Thoracic aorta (tissue), 2 donors: ENCODE measurements around the gene KIRREL3. TPM values are rescaled to one million over a fixed set of nuclear protein-coding genes. Genes with fewer than 3 reads are reported as not detected.

Source experiments
- ATAC-seq: fragments of 150-250 bp; one replicate; pipeline ENCODE4 v1.8.0; 2017; ENCODE audit warnings: low read depth; ENCODE audit not compliant: insufficient number of reproducible peaks, low FRiP score
- DNase-seq: peaks from one replicate; pipeline ENCODE4 v3.0.0-alpha.2; 2020; ENCODE audit warnings: low spot score
- H3K27ac ChIP-seq, 2 donors: fragments of 200-600 bp; sonication (generic); 1 replicate in 1 of 2; 2 replicates in 1 of 2; pipeline ENCODE4 v1.5.1; 2016; ENCODE audit warnings: mild to moderate bottlenecking in 2 of 2, moderate library complexity in 2 of 2
- H3K27me3 ChIP-seq: fragments of 200-600 bp; sonication (generic); replicated peaks from 2 replicates; pipeline ENCODE4 v1.6.0; 2016; ENCODE audit warnings: mild to moderate bottlenecking; ENCODE audit not compliant: insufficient read depth
- H3K36me3 ChIP-seq: fragments of 200-600 bp; sonication (generic); one replicate; pipeline ENCODE4 v1.5.1; 2016
- H3K4me1 ChIP-seq, 2 donors: fragments of 200-600 bp; sonication (generic); 1 replicate in 1 of 2; 2 replicates in 1 of 2; pipeline versions ENCODE4 v1.5.1 to v1.6.0; 2016; ENCODE audit warnings: low read depth in 2 of 2, mild to moderate bottlenecking in 1 of 2; ENCODE audit not compliant: control insufficient read depth in 1 of 2
- H3K4me3 ChIP-seq: fragments of 200-600 bp; sonication (generic); 2 replicates; pipeline ENCODE4 v1.5.1; 2016; ENCODE audit warnings: mild to moderate bottlenecking
- H3K9me3 ChIP-seq: fragments of 200-600 bp; sonication (generic); 2 replicates; pipeline ENCODE4 v1.5.1; 2016
- CTCF ChIP-seq: fragments of 200-600 bp; sonication (generic); IDR thresholded peaks from one replicate; pipeline ENCODE4 v1.5.1; 2019; ENCODE audit warnings: antibody characterized with exemption
- total RNA-seq, 2 donors: library from RNA; depleted of rRNA; stranded (reverse); fragments of >200 nt; gene quantifications; one replicate each; pipeline versions ENCODE4 v1.1.0 to v1.2.3, GENCODE V29; 2016

KIRREL3 gene
- total RNA-seq, 2 donors from 2014 or later = not detected

DNA sequence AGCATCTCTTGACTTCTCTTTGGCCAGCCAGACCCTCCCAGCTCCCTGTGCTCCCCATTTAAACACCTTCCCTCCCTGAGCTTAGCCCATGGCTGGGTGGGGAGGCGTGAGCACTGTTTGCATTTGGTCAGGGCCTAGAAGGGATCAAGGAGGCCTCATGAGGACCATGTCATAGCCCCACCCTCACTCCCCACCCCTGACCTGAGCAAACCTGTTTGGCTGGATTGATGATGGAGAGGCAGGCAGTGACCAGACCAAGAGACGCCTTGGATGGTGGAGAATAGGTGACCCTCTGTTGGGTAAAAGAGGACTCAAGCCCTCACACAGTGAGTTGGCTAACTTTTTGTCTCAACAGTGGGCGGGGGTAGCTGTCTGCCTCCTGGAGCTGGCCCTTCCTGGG is 595.2 kb downstream of the KIRREL3 start:
- Histone ChIP-seq H3K36me3 (peaks cover 12% of the 10 kb centered on the region), H3K27ac (no peak overlapping the region), H3K4me3 (no peak overlapping the region), H3K9me3 (no peaks in the 10 kb centered on the region), H3K27me3 (no peaks in the 10 kb centered on the region), H3K4me1 (peaks cover under 1 to 2% of the 10 kb centered on the region in 2 donors)
- ATAC-seq = no peak
- no peak for DNase-seq
- TF ChIP-seq CTCF = no peak

- ATAC-seq (no peak), DNase-seq (no peak)
- TF ChIP-seq CTCF = no peak
- H3K27me3 ChIP-seq = no peaks in the 10 kb centered on the region
- peaks cover 12% of the 10 kb centered on the region for H3K36me3 ChIP-seq
- no peaks in the 10 kb centered on the region for H3K4me1 ChIP-seq
- H3K27ac ChIP-seq = no peak overlapping the region
- no peaks in the 10 kb centered on the region for H3K9me3 ChIP-seq
- H3K4me3 ChIP-seq = no peak overlapping the region
Observed at GRCh38 chr11:126404367-126404766, 596.2 kb downstream of the KIRREL3 start.

DNA sequence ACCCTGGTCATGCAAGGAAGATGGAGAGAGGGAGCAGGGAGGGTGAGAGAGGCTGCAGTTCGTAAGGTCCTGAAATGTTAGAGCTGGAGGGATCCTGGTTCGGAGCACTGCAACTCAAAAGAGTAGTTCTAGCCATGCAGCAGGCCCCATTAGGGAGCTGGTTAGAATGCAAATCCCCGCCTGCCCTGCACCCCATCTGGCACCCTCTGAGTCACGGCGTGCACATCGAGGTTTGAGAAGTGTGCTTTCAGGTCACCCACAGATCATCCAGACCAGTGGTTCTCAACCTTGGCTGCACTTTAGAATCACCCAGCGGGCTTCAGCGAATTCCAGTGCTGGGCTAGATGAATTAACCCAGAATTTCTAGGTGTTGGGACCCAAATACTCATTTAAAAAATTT is 596.9 kb downstream of the KIRREL3 start:
- TF ChIP-seq CTCF = no peak
- Histone ChIP-seq H3K27ac (no peak overlapping the region), H3K27me3 (no peaks in the 10 kb centered on the region), H3K4me3 (no peak overlapping the region), H3K36me3 (peaks cover 6% of the 10 kb centered on the region), H3K4me1 (no peaks in the 10 kb centered on the region), H3K9me3 (no peaks in the 10 kb centered on the region)
- DNase-seq = no peak
- no peak for ATAC-seq

- Histone ChIP-seq H3K36me3 (peaks cover 3% of the 10 kb centered on the region), H3K4me1 (no peaks in the 10 kb centered on the region), H3K27me3 (no peaks in the 10 kb centered on the region), H3K4me3 (no peak overlapping the region), H3K27ac (no peak overlapping the region), H3K9me3 (no peaks in the 10 kb centered on the region)
- no peak for ATAC-seq
- no peak for TF ChIP-seq CTCF
- DNase-seq = no peak
Observed at GRCh38 chr11:126403022-126403581, 597.5 kb downstream of the KIRREL3 start.

- no peak overlapping the region for H3K4me3 ChIP-seq
- no peaks in the 10 kb centered on the region for H3K27me3 ChIP-seq
- ATAC-seq (no peak), DNase-seq (no peak)
- no peaks in the 10 kb centered on the region for H3K9me3 ChIP-seq
- no peaks in the 10 kb centered on the region for H3K4me1 ChIP-seq
- no peak for TF ChIP-seq CTCF
- H3K36me3 ChIP-seq = no peaks in the 10 kb centered on the region
- no peak overlapping the region for H3K27ac ChIP-seq
Observed at GRCh38 chr11:126400479-126400878, 600.1 kb downstream of the KIRREL3 start.
